H1 (cell line): ENCODE results near the gene RNASET2. TPM values are rescaled to one million over a fixed set of nuclear protein-coding genes. Genes with fewer than 3 reads are reported as not detected.

ENCODE experiments used
- CTCF ChIA-PET: fragments of 300-600 bp; sonication (Branson Sonifier 250); formaldehyde crosslinking; loops from one replicate; lab custom pipeline; 2021; ENCODE audit not compliant: partially characterized antibody; lab: Charles Lee
- POLR2A ChIA-PET: fragments of 300-600 bp; sonication (Branson Sonifier 250); formaldehyde crosslinking; loops from one replicate; lab custom pipeline; 2021; ENCODE audit warnings: inconsistent platforms; ENCODE audit not compliant: partially characterized antibody; lab: Charles Lee
- DNase-seq, 2 experiments: peaks; one replicate each; pipeline versions ENCODE4 v3.0.0 to v3.0.0-alpha.2; 2010 to 2022; ENCODE audit warnings: low spot score in 2 of 2, low read depth in 1 of 2, mixed read lengths in 1 of 2
- FAIRE-seq: peaks from 2 replicates; lab custom pipeline; 2011; peaks lifted over from hg19 to GRCh38; lab: Jason Lieb, UNC
- H2AFZ ChIP-seq: 2 replicates; pipeline ENCODE4 v1.8.1; 2012; ENCODE audit warnings: low read length, inconsistent platforms
- H2AK5ac ChIP-seq: 2 replicates; pipeline ENCODE4 v1.6.1; 2013; ENCODE audit warnings: low read depth, low read length
- H2BK120ac ChIP-seq: replicated peaks from 2 replicates; pipeline ENCODE3; 2013; ENCODE audit warnings: low read depth, low read length, inconsistent platforms
- H2BK12ac ChIP-seq: 2 replicates; pipeline ENCODE4 v1.6.1; 2013; ENCODE audit warnings: low read depth, low read length
- H2BK15ac ChIP-seq: 2 replicates; pipeline ENCODE4 v1.6.1; 2013; ENCODE audit warnings: low read length
- H2BK20ac ChIP-seq: 2 replicates; pipeline ENCODE4 v1.6.1; 2013; ENCODE audit warnings: low read length
- H2BK5ac ChIP-seq: 2 replicates; pipeline ENCODE4 v1.6.1; 2013; ENCODE audit warnings: low read depth, low read length
- H3K14ac ChIP-seq: 2 replicates; pipeline ENCODE4 v1.6.1; 2013; ENCODE audit warnings: inconsistent platforms; ENCODE audit not compliant: insufficient read length
- H3K18ac ChIP-seq: 2 replicates; pipeline ENCODE4 v1.6.1; 2013; ENCODE audit warnings: low read length; ENCODE audit errors: extremely low read depth
- H3K23ac ChIP-seq: 2 replicates; pipeline ENCODE4 v1.6.1; 2013; ENCODE audit warnings: inconsistent platforms; ENCODE audit not compliant: insufficient read length
- H3K23me2 ChIP-seq: 2 replicates; pipeline ENCODE4 v1.6.1; 2013; ENCODE audit warnings: low read depth, low read length
- H3K27ac ChIP-seq: 2 replicates; pipeline ENCODE4 v1.6.1; 2011; ENCODE audit warnings: low read depth, low read length, inconsistent platforms
- H3K27me3 ChIP-seq, 4 experiments: replicated peaks in 1 of 4; 1 replicate in 1 of 4; 2 replicates in 3 of 4; pipeline versions ENCODE4 v1.6.1 to v1.8.1; 2011 to 2013; ENCODE audit warnings: low read length in 3 of 4, mild to moderate bottlenecking in 3 of 4, inconsistent platforms in 2 of 4, mixed read lengths in 2 of 4, moderate library complexity in 1 of 4; ENCODE audit not compliant: control insufficient read depth in 3 of 4, insufficient read depth in 3 of 4; ENCODE audit errors: extremely low read depth in 1 of 4
- H3K36me3 ChIP-seq, 4 experiments: 2 replicates each; pipeline versions ENCODE4 v1.6.1 to v1.8.1; 2011 to 2013; ENCODE audit warnings: mild to moderate bottlenecking in 4 of 4, low read length in 3 of 4, moderate library complexity in 2 of 4, control low read depth in 1 of 4, inconsistent platforms in 1 of 4; ENCODE audit not compliant: insufficient read depth in 4 of 4, control insufficient read depth in 2 of 4
- H3K4ac ChIP-seq: replicated peaks from 2 replicates; pipeline ENCODE3; 2013; ENCODE audit warnings: low read length, low read depth, mixed read lengths, inconsistent platforms; ENCODE audit not compliant: insufficient read length
- H3K4me1 ChIP-seq, 4 experiments: replicated peaks in 1 of 4; 1 replicate in 1 of 4; 2 replicates in 3 of 4; pipeline versions ENCODE4 v1.6.1 to v1.8.1; 2011 to 2013; ENCODE audit warnings: low read length in 3 of 4, inconsistent platforms in 2 of 4, mixed read lengths in 1 of 4; ENCODE audit not compliant: insufficient read depth in 4 of 4, control insufficient read depth in 3 of 4
- H3K4me2 ChIP-seq, 2 experiments: 2 replicates each; pipeline versions ENCODE4 v1.6.1 to v1.8.1; 2011 to 2013; ENCODE audit warnings: low read depth in 2 of 2, low read length in 2 of 2, control low read depth in 1 of 2, inconsistent platforms in 1 of 2, mild to moderate bottlenecking in 1 of 2; ENCODE audit not compliant: insufficient read depth in 1 of 2
- H3K4me3 ChIP-seq, 4 experiments: fragments of 200-600, 300-600 bp in 1 of 4; sonication (generic), shearing (Covaris generic), sonication (Bioruptor Twin) in 1 of 4; 2 replicates each; pipeline versions ENCODE4 v1.5.1 to v1.8.1; 2011 to 2016; ENCODE audit warnings: low read length in 4 of 4, low read depth in 3 of 4, control low read depth in 2 of 4, inconsistent platforms in 2 of 4, mild to moderate bottlenecking in 2 of 4, mixed read lengths in 1 of 4, moderate library complexity in 1 of 4; ENCODE audit not compliant: insufficient read depth in 2 of 4; ENCODE audit errors: extremely low read depth in 1 of 4
- H3K56ac ChIP-seq: replicated peaks from 2 replicates; pipeline ENCODE3; 2013; ENCODE audit warnings: low read depth, mild to moderate bottlenecking, mixed read lengths, low read length, inconsistent platforms; ENCODE audit not compliant: insufficient read length
- H3K79me1 ChIP-seq: 2 replicates; pipeline ENCODE4 v1.6.1; 2013; ENCODE audit warnings: low read depth, low read length, control low read depth
- H3K79me2 ChIP-seq, 2 experiments: 2 replicates each; pipeline versions ENCODE4 v1.6.1 to v1.8.1; 2012 to 2013; ENCODE audit warnings: low read length in 2 of 2, mild to moderate bottlenecking in 2 of 2, inconsistent platforms in 1 of 2; ENCODE audit not compliant: insufficient read depth in 2 of 2, control insufficient read depth in 1 of 2
- H3K9ac ChIP-seq, 4 experiments: replicated peaks in 1 of 4; 1 replicate in 1 of 4; 2 replicates in 3 of 4; pipeline versions ENCODE4 v1.6.1 to v1.8.1; 2011 to 2013; ENCODE audit warnings: low read depth in 3 of 4, low read length in 3 of 4, control low read depth in 2 of 4, mild to moderate bottlenecking in 2 of 4, moderate library complexity in 2 of 4, inconsistent platforms in 1 of 4; ENCODE audit errors: extremely low read depth in 1 of 4
- H3K9me3 ChIP-seq, 2 experiments: 2 replicates each; pipeline versions ENCODE4 v1.6.1 to v1.8.1; 2012 to 2013; ENCODE audit warnings: mild to moderate bottlenecking in 2 of 2, moderate library complexity in 2 of 2, control low read depth in 1 of 2, inconsistent platforms in 1 of 2, low read depth in 1 of 2, low read length in 1 of 2, mixed read lengths in 1 of 2; ENCODE audit not compliant: insufficient read depth in 2 of 2
- H4K20me1 ChIP-seq, 2 experiments: replicated peaks in 1 of 2; 2 replicates each; pipeline versions ENCODE3 to v1.8.1; 2011 to 2013; ENCODE audit warnings: inconsistent platforms in 2 of 2, low read length in 2 of 2, mild to moderate bottlenecking in 1 of 2; ENCODE audit not compliant: insufficient read depth in 2 of 2, control insufficient read depth in 1 of 2
- H4K5ac ChIP-seq: 2 replicates; pipeline ENCODE4 v1.6.1; 2013; ENCODE audit warnings: low read length, low read depth, mixed read lengths, inconsistent platforms; ENCODE audit not compliant: insufficient read length
- H4K8ac ChIP-seq: 2 replicates; pipeline ENCODE4 v1.8.0; 2013; ENCODE audit warnings: mild to moderate bottlenecking, moderate library complexity, low read length, inconsistent platforms; ENCODE audit not compliant: insufficient read depth; ENCODE audit errors: extremely low read depth
- H4K91ac ChIP-seq: replicated peaks from 2 replicates; pipeline ENCODE3; 2013; ENCODE audit warnings: low read length, mixed read lengths, inconsistent platforms; ENCODE audit not compliant: insufficient read length
- ATF2 ChIP-seq: IDR thresholded peaks from 2 replicates; pipeline ENCODE4 v1.6.1; 2012; ENCODE audit warnings: low read length, inconsistent platforms
- CBX8 ChIP-seq: fragments of 300-800, 300-1000 bp; sonication (generic); IDR thresholded peaks from 2 replicates; pipeline ENCODE4 v1.7.1; 2016; ENCODE audit warnings: low read depth, low read length, borderline replicate concordance
- CHD2 ChIP-seq: IDR thresholded peaks from 2 replicates; pipeline ENCODE4 v1.6.1; 2012; ENCODE audit warnings: low read length, improper control_type of control experiment
- CTCF ChIP-seq, 3 experiments: IDR thresholded peaks; 1 replicate in 2 of 3; 2 replicates in 1 of 3; pipeline versions ENCODE4 v1.5.1 to v1.6.1; 2011; ENCODE audit warnings: low read length in 3 of 3, mild to moderate bottlenecking in 3 of 3, inconsistent platforms in 2 of 3, low read depth in 1 of 3, moderate library complexity in 1 of 3; ENCODE audit not compliant: insufficient read depth in 1 of 3; ENCODE audit errors: control extremely low read depth in 1 of 3
- RAD21 ChIP-seq, 2 experiments: IDR thresholded peaks in 1 of 2; conservative IDR thresholded peaks in 1 of 2; 2 replicates each; pipeline ENCODE4 v1.6.1; 2011; ENCODE audit warnings: low read depth in 2 of 2, low read length in 2 of 2, improper control_type of control experiment in 1 of 2, inconsistent platforms in 1 of 2, mild to moderate bottlenecking in 1 of 2, moderate library complexity in 1 of 2
- SAP30 ChIP-seq: fragments of 300-600 bp; sonication (generic); IDR thresholded peaks from 2 replicates; pipeline ENCODE4 v1.7.1; 2012; ENCODE audit warnings: low read length, moderate library complexity, mild to moderate bottlenecking, inconsistent platforms; ENCODE audit not compliant: insufficient read depth, insufficient replicate concordance
- ZNF274 ChIP-seq: IDR thresholded peaks from 2 replicates; pipeline ENCODE4 v1.7.0; 2012; ENCODE audit warnings: low read length, borderline replicate concordance; ENCODE audit errors: extremely low read depth
- WGBS, 2 experiments: shearing (Covaris generic) in 1 of 2; methylation state at CpG; one replicate each; pipeline versions ENCODE4 v1.1.6 to v1.1.7; 2013 to 2015; ENCODE audit warnings: low lambda C conversion rate in 2 of 2, mixed read lengths in 2 of 2, inconsistent platforms in 1 of 2, low coverage in 1 of 2, missing lambda C conversion rate in 1 of 2; ENCODE audit not compliant: insufficient replicate concordance in 2 of 2, insufficient coverage in 1 of 2, insufficient read length in 1 of 2; ENCODE audit errors: extremely low coverage in 1 of 2, missing lambda C conversion rate in 1 of 2; 5-methylcytosine and 5-hydroxymethylcytosine counted together
- polyA plus RNA-seq, 7 experiments: library from polyadenylated mRNA; depleted of rRNA in 3 of 7; stranded (reverse) in 5 of 7; unstranded in 2 of 7; fragments of >200 nt in 5 of 7; fragments of 200-250 nt in 2 of 7; gene quantifications; 1 replicate in 5 of 7; 2 replicates in 1 of 7; 4 replicates in 1 of 7; pipeline versions ENCODE4 v1.2.1 to v1.2.3, GENCODE V29; 2011 to 2013; ENCODE audit warnings: missing spikeins in 2 of 7, mixed read lengths in 2 of 7
- total RNA-seq: library from RNA; stranded (reverse); fragmentation: NEBNext Ultra II Directional; extraction: Animal tissue kit (Norgen Biotek cat#: 25700); gene quantifications from 2 replicates; pipeline ENCODE4 v1.2.1, GENCODE V29; 2021

Gene RNASET2
- total and polyA plus RNA-seq, 2 of the 8 experiments (the other 6 are each of a cell fraction or from before 2014, with no cell fraction given), result 15.7 to 22.9 TPM

- WGBS, 2 experiments, result 70% methylated on average over 10 of the region's 10 CpGs; no CpG with 5 or more reads in 1 of the 2 experiments
- Histone ChIP-seq H3K9ac (no peak overlapping the region), H4K5ac (no peak overlapping the region), H2AK5ac (no peak overlapping the region), H3K27ac (no peak overlapping the region), H3K23ac (no peak overlapping the region), H3K36me3 (peaks cover 0 to 14% (median 5%) of the 10 kb centered on the region in 4 experiments; a peak in 5 of 8 replicates), H3K4me1 (peaks cover 8 to 13% (median 11%) of the 10 kb centered on the region in 4 experiments; a peak in 6 of 7 replicates), H3K4me3 (no peak overlapping the region), H3K79me2 (peaks cover 2 to 32% of the 10 kb centered on the region in 2 experiments; a peak in 3 of 4 replicates), H3K79me1 (peaks cover 2% of the 10 kb centered on the region; the same call in 1 of the 2 replicates), H2AFZ (no peak overlapping the region), H3K4ac (no peak overlapping the region), H3K23me2 (no peaks in the 10 kb centered on the region), H2BK15ac (no peak overlapping the region), H3K14ac (no peak overlapping the region), H2BK5ac (no peak overlapping the region), H4K20me1 (no peaks in the 10 kb centered on the region), H4K8ac (no peak overlapping the region), H4K91ac (no peak overlapping the region), H3K18ac (no peak overlapping the region), H3K27me3 (no peaks in the 10 kb centered on the region), H2BK20ac (no peak overlapping the region), H3K56ac (no peak overlapping the region), H3K9me3 (no peaks in the 10 kb centered on the region), H3K4me2 (no peak overlapping the region), H2BK12ac (no peak overlapping the region), H2BK120ac (no peak overlapping the region)
- DNase-seq (no peak), FAIRE-seq (no peak)
- POLR2A ChIA-PET, result interaction anchor here (0.8 to 2.0 kb wide), 4 partner anchors 8 to 32 kb away, joined by 3 to 6 read pairs (median 4); partner anchors contain the start of gene CEP43
- CTCF ChIA-PET, result interaction anchor here (0.6 to 4.3 kb wide), 50 partner anchors 8 to 513 kb away, joined by 3 to 46 read pairs (median 4); partner anchors contain the start of gene RNASET2
- TF ChIP-seq CBX8 (no peak), CTCF (IDR thresholded peaks at IDR 0.05; ENCODE audit: control extremely low read depth in 1 of 3, insufficient read depth in 1 of 3, low read depth in 1 of 3, low read length in 3 of 3) (peak in 2 of 3 experiments; percentile 38 to 54; a peak in 3 of 4 replicates), ZNF274 (no peak), SAP30 (no peak), ATF2 (no peak), CHD2 (no peak), RAD21 (IDR thresholded peaks at IDR 0.05 in 1 of 2, conservative IDR thresholded peaks at IDR 0.05 in 1 of 2; ENCODE audit: low read depth in 2 of 2, low read length in 2 of 2) (peak; percentile 62)
Observed at GRCh38 chr6:166989427-166990032, 33.2 kb upstream of the RNASET2 start.
